Uterine smooth muscle cell (primary cell): Measurements from ENCODE around the gene PLCD3. TPM values are rescaled to one million over a fixed set of nuclear protein-coding genes. Genes with fewer than 3 reads are reported as not detected.

Experiments
- total RNA-seq: library from RNA; depleted of rRNA; stranded (reverse); fragments of >200 nt; gene quantifications from 2 replicates; pipeline ENCODE4 v1.2.3, GENCODE V29; 2014

The PLCD3 gene
- total RNA-seq, result 21.0 and 23.0 TPM in 2 replicates

GRCh38 chr17:45132320-45132571, at the start of gene PLCD3:
Gene PLCD3 (minus strand): TSS chr17:45132515. CDS start chr17:45132410, 105 bp downstream.

GRCh38 chr17:45161288-45162024, 29.1 kb upstream of the PLCD3 start, which contains the start of gene HEXIM2:
Gene HEXIM2 (plus strand): TSS chr17:45161875. CDS start chr17:45162794, 919 bp downstream.

GRCh38 chr17:45148183-45149036, 16.1 kb upstream of the PLCD3 start, which contains the start of gene HEXIM1:
Gene HEXIM1 (plus strand): TSS chr17:45148475. CDS start chr17:45149191, 716 bp downstream.

GRCh38 chr17:45135192-45135977, 3.1 kb upstream of the PLCD3 start, which contains the start of gene ACBD4:
Gene ACBD4 (plus strand): TSS chr17:45135687. CDS start chr17:45136145, 458 bp downstream.

GRCh38 chr17:45060797-45061605, 71.3 kb downstream of the PLCD3 start, which contains the start of gene NMT1:
Gene NMT1 (plus strand): TSS chr17:45061317. CDS start chr17:45061330, 13 bp downstream.

Other genes with a start within 250 kb of the PLCD3 start
- gene EFTUD2, start 233.1 kb downstream of the PLCD3 start, total RNA-seq, result 88.9 and 207 TPM in 2 replicates
- gene GFAP, start 217.0 kb downstream of the PLCD3 start, total RNA-seq, result 0.12 TPM in 1 of 2 replicates, not detected in the other
- 1.7 and 8.9 TPM in 2 replicates for gene KIF18B, start 184.7 kb downstream of the PLCD3 start, total RNA-seq
- 0.22 and 0.37 TPM in 2 replicates for gene C1QL1, start 164.2 kb downstream of the PLCD3 start, total RNA-seq
- gene DCAKD, start 80.9 kb downstream of the PLCD3 start, total RNA-seq, result 24.2 and 28.2 TPM in 2 replicates
- 94.7 and 98.5 TPM in 2 replicates for gene NMT1, start 71.2 kb downstream of the PLCD3 start, total RNA-seq
- 3.9 and 7.5 TPM in 2 replicates for gene ACBD4, start 3.2 kb upstream of the PLCD3 start, total RNA-seq
- 7.9 and 8.7 TPM in 2 replicates for gene HEXIM1, start 16.0 kb upstream of the PLCD3 start, total RNA-seq
- 7.6 and 9.6 TPM in 2 replicates for gene HEXIM2, start 29.4 kb upstream of the PLCD3 start, total RNA-seq
- gene FMNL1, start 89.4 kb upstream of the PLCD3 start, total RNA-seq, result 2.2 and 3.9 TPM in 2 replicates
- 0.12 TPM in 1 of 2 replicates, not detected in the other for gene SPATA32, start 129.6 kb upstream of the PLCD3 start, total RNA-seq
- 2.7 and 2.9 TPM in 2 replicates for gene MAP3K14, start 184.5 kb upstream of the PLCD3 start, total RNA-seq